DMS114 treated with DMSO at 0.1 percent for 48 hours (cell line): ENCODE measurements around the gene ITIH3.
"Not testable (repeated sequence)": the region's sequence is repeated elsewhere in the genome, so short reads cannot be mapped to it uniquely, and the experiment has no call there.

Experiments used
- DNase-seq: peaks from one replicate; lab custom pipeline; 2025; ENCODE audit not compliant: unreplicated experiment; lab: John Stamatoyannopoulos, UW

ITIH3 gene

GRCh38 chr3:52794612-52795099 lies at the start of gene ITIH3:
TSS of gene ITIH3 (plus strand) at chr3:52794796. CDS start at chr3:52794804, 8 bp downstream.
- no peak for DNase-seq

DNA sequence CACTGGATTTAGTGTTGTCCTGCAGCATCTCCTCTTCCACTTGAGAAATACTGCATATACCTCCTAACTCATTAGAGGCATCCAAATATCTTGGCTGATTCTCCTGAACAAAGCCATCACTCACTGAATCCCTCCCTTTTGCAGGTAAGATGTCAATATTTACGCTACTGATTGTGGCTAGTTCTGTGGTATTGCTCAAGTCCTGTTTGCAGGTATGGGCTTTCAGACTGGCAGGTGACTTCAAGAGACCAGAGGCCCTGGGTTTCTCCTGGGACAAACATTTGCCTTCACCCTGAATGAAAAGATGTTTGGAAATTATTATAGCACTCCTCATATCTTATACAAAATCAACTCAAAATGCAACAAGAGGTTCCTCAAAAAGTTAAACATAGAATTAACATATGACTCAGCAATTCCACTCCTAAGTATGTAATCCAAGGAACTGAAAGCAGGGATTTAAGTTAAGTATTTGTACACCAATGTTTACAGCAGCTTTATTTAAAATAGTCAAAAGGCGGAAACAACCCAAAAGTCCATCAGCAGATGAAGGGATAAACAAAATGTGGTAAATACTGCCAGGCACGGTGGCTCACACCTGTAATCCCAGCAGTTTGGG lies 42.4 kb upstream of the ITIH3 start:
- no peak for DNase-seq

DNA sequence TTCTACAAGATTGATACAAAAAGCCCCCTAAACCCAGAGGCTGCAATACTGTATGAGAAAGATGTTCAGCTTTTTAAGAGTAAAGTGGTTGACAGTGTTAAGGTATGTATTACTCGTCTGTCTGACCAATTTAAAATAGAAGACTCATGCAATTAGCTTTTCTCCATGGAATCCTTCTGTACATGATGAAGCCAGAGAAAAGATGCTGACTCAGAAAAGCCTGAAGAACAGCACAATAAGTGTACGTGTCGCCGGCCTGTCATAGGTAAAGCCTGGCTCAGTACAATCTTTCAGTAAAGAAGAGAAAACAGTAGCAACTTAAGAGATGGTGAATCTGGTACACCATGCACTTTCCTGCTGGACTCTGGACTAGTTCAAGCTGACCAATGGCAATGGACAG lies 40.2 kb upstream of the ITIH3 start:
- DNase-seq: no peak

DNA sequence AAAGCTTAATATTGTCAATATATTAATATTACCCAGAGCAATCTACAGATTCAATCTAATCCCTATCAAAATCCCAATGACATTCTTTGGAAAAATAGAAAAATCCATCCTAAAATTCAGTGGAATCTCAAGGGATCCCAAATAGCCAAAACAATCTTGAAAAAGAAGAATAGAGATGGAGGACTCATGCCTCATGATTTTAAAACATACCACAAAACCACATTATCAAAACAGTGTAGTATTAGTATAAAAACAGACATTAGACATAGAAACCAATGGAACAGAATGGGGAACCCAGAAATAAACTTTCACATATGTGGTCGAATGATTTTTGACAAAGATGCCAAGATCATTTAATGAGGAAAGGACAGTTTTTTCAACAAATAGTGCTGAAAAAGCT lies 38.5 kb upstream of the ITIH3 start:
- no peak for DNase-seq

GRCh38 chr3:52763466-52763865 lies 31.1 kb upstream of the ITIH3 start:
- no peak for DNase-seq

DNA sequence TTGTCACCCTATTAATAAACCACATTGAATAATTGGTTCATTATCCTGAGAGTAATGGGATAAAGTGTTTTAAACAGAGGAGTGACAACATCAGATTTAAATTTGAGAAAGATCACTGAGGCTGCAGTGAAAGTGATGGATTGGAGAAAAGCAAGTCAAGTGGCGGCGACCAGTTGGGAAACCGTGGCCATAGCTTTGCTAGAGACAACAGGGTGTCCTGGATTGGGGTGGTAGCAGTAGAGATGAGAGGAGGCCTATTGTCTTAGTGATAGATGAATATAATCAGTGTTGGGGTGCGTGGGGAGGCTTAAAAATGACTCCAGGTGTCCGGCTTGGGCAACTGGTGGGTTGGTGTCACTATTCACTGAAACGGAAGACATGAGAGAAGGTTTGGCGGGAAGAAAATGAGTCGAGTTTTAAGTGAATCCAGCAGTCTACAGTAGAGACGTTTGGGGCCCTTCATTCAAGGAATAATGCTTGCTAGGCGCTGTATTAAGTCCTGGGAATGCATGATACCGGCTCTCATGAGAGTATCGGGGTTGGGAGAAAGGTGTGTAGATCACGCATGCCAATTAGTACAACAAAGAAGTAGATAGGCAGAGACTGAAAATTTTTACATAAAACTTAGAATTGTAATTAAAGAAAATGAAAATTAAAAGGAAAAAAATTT lies 24.7 kb upstream of the ITIH3 start:
- DNase-seq: no peak

GRCh38 chr3:52770496-52771333 lies 23.9 kb upstream of the ITIH3 start, which contains the start of gene NEK4:
TSS of gene NEK4 (minus strand) at chr3:52770940. CDS start at chr3:52770746, 194 bp downstream.
- peak; percentile 81 for DNase-seq

DNA sequence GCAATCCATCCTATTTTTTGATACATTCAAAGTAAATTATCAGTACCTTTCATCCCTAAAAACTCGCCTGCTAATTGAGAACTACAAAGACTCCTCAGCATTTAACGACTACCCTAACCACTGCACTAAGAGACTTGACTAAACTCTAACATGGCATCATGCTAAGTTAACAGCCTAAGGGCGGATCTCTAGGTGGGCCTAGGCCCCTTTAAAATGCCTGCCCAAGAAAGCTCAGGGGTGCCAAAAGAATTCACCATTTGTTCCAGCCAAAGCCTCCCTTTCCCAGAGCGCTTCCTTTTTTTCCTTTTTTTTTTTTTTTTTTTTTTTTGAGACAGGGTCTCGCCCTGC lies 23.3 kb upstream of the ITIH3 start:
- no peak for DNase-seq

DNA sequence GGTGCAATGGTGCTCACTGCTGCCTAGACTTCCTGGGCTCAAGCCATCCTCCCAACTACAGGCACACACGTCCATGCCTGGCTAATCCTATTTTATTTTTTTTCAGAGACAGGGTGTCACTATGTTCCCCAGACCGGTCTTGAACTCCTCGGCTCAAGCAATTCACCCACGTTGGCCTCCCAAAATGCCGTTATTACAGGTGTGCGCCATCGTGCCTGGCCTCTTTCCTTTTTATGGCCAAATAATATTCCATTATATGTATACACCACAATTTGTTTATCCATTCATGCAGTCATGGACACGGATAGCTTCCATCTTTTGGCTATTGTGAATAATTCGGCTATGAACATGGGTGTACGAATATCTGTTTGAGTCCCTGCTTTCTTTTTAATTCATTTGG lies 22.9 kb upstream of the ITIH3 start:
- DNase-seq: no peak

DNA sequence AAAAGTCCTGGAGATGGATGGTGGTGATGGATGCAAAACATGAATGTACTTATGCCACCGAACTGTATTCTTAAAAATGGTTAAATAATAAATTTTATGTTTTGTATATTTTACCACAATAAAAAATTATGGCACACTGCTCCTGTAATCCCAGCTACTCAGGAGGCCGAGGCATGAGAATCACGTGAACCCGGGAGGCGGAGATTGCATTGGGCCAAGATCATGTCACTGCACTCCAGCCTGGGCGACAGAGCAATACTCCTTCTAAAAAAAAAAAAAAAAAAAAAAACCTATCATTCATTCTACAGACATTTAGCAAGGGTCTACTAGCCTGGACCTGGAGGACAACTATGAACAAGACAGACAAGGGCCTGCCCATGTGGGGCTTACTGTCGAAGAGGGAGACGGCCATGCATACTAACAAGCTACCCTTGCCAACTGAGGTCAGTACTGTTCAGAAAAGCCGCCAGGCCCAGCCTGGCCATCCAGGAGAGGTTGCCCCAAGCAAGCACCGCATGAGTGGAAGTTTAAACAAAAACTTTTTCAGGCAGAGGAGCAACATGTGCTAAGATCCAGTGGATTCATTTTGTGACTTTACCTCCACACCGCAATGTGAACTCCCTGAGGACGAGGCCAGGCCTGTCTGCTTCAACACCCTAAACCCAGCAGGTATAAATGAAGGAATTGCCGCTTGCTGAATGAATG lies 21.1 kb upstream of the ITIH3 start:
- DNase-seq: no peak

- DNase-seq: no peak
Measured at GRCh38 chr3:52774066-52774713, 20.4 kb upstream of the ITIH3 start.

DNA sequence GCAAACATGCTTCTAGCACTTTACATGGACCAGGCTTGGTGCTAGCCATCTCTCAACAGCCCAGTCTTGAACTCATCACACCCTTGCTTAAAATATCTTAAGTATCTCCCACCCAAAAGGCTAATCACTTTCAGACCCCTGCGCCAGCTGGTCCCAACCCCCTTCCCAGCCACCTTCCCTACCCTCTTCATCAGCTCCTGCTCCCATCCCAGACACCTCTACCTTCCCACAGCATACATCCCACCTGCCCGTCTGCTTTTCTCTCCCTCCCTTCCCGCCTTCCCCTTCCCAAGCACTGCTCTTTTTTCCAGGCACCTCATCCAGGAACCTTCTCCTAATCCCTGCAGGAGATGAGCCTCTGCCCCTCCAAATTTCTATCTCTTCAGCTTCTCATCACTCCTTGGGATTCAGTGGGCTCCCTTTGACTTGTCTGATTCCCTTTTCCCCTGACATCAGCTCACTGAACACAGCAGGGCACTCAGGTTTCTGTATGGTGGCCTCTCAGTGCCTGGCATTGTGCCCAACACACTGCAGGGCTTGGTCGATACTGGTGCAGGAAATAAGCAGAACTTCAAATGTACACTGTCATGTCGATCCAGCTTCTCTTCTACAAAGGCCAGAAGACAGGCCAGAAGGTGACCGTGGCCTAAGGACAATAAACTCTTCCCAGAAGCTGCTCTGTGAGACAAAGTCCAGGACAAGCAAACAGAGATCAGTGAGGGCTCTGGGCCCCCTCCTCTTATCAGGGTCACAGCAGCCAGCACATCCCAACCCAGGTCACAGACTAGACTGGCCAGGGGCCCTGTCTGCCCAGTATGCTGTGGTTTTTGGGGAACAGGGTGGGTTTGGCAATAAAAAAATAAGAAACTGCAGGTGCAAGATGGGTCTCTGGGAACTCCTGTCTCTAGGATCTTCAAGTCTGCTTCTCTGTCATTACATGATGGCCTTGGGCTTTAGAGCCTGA lies 19.4 kb upstream of the ITIH3 start:
- DNase-seq: no peak

GRCh38 chr3:52775877-52776276 lies 18.7 kb upstream of the ITIH3 start:
- DNase-seq: no peak

GRCh38 chr3:52776486-52776885 lies 18.1 kb upstream of the ITIH3 start:
- DNase-seq: not testable (repeated sequence)

DNA sequence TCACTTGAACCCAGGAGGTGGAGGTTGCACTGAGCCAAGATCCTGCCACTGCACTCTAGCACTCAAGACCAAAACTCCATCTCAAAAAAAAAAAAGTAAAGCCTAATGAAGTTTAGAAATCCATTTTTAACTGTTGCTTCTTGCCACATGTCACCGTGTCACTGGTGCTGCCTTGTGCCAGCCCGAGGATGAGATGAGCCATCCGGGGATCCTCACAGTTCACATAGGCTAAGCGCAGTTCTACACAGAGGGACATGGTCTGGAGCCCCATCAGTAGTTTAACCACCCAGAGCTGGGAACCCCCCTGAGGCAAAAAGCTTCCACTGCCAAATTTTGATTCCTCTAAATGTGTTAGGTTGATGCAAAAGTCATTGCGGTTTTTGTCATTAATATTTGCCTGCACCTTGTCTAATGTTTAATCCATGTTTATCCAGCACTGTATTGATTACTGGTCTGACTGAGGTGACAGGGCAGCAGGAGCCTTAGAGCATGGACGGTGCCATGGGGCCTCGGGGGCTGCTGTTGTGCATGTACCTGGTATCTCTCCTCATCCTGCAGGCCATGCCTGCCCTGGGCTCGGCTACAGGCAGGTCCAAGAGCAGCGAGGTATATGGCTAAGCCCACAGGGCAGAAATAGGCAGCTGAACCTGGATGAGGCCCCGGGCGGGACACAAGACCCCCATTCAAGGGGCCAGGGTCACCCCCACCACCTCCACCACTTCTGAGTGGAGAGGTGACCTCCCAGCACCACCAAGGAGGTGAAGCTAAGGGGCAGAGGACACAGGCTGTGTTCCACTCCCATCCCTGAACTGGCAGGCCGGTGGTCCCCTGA lies 17.3 kb upstream of the ITIH3 start, which contains the start of gene ITIH1:
Gene ITIH1, plus strand, starts transcription at position 473 of the 832 bp plus-strand sequence. Its CDS starts 17 bp downstream, at position 490.
- DNase-seq: no peak

DNA sequence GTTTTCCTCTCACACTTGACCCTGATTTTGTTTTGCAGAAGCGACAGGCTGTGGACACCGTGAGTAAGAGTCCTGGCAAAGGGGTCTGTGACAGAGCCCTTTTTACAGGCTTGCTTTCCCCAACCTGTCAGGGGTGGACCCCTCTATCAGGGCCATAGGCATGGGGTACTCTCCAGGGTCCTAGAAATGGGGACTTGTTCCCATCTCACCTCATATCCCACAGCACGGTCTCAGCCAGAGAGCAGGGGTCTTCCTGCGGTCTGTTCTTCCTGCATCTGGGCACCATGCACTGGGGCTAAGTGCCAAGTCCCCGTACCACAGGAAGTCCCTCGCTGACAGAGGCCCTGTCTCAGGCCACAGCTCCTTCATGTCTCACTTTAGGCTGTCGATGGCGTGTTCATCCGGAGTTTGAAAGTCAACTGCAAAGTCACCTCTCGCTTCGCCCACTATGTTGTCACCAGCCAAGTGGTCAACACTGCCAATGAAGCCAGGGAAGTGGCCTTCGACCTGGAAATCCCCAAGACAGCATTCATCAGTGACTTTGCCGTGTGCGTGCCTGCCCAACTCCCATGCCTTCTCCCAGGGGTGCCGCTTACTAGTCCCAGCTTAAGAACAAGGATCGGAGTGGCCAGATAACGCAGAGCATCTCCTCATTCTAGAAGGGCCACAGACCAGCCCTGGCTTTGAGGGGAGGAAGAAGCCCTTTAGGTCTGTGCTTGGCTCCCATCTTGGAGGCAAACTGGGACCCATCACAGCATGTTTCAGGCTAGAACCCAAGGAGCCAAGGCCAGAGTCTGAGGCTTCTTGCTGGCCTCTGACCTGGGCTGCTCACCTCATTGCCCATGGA lies 16.4 kb upstream of the ITIH3 start:
- DNase-seq: no peak

- DNase-seq: no peak
Measured at GRCh38 chr3:52779011-52779836, 15.4 kb upstream of the ITIH3 start.
